ENCODE results near the gene PDSS1.
"Not testable (repeated sequence)": the region's sequence is repeated elsewhere in the genome, so short reads cannot be mapped to it uniquely, and the experiment has no call there.

PDSS1 gene, protein sequence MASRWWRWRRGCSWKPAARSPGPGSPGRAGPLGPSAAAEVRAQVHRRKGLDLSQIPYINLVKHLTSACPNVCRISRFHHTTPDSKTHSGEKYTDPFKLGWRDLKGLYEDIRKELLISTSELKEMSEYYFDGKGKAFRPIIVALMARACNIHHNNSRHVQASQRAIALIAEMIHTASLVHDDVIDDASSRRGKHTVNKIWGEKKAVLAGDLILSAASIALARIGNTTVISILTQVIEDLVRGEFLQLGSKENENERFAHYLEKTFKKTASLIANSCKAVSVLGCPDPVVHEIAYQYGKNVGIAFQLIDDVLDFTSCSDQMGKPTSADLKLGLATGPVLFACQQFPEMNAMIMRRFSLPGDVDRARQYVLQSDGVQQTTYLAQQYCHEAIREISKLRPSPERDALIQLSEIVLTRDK

DNA sequence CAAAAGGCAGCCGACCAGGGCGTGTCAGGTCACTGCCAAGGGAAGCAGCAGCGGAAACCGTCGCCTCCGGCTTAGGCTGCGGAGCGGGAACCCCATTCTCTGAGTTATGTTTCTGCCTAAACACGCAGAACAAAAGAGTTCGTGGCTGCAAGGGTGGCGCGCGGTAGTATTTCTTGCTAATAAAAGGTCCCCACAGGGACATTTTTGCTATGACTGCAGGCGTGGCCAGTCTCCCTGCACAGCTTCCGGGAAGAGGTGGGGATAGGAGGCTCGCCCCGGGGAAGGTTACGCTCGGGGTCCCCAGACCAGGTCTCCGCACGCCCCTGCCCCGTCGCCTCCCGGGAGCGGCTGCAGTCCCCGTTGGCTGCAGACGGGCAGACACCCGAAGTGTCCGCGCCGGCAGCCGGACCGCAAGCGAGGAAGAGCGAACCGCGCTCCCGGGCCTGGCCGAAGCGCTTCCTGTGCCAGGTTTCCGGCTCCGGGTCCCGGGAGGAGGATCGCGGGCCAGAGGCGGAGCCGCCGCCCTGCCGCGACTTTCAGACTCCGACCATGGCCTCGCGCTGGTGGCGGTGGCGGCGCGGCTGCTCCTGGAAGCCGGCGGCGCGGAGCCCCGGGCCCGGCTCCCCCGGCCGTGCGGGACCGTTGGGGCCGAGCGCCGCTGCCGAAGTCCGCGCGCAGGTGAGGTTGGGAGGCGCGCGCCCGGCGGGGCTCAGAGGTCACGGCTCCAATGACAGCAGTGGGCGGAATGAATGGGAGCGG, at the start of gene PDSS1:
Gene PDSS1, plus strand, starts transcription at position 539 of the 759 bp plus-strand sequence. Its CDS starts 11 bp downstream, at position 550.
- DNase-seq: peak; percentile 67

DNA sequence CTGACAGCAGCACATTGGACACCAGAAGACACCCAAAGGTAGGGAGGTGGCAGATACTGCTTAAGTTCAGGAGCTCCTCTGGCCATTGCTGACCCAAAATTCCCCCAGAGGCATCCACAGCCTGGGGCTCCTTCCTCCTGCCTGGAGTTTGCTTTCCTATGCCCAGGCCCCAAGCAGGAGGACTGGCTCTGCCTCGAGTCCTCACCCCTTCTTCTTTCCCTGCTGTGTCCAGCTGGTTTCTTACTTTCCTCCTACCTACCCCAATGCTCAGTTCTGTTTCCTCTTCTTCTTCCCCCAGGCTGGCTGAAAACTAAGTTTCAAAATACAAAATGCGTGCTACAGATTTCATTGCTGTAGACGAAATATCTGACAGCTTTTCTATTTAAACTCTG, 49.3 kb upstream of the PDSS1 start:
- not testable (repeated sequence) for DNase-seq

DNA sequence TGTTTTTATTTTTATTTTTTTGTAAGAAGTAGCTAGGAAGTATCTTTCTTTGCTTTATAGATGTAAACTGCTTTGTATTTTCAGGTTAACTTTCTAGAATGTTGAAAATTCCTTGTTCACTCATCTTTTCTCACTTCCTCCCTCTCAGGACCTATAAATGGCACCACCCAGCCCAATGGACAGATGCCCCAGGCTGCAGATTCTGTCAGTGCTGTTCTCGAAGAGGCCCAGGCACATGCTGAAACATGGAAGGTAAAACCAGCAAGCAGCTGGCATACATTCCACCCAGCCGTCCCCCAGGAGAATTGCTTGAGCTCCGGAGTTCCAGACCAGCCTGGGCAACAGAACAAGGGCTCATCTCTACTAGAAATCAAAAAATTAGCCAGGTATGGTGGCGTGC, 47.1 kb upstream of the PDSS1 start:
- DNase-seq: no peak

DNA sequence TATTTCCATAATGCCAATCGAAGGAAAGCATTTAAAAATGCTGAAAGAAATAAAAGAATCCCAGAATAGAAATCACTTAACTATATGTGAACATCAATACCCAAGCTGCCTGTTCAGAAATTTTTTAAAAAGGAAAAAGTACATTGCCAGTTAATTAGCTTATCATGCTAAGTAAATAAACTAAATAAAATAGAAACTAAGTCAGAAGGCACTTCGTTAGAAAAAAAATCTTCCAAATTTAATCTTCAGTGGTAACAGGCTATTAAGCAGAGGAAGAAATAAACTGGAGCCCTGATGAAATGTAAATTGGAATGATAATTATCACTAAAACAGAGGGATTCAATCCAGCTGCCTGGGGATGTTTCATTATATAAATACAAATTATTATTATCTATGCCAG, 46.0 kb upstream of the PDSS1 start:
- DNase-seq: not testable (repeated sequence)

DNA sequence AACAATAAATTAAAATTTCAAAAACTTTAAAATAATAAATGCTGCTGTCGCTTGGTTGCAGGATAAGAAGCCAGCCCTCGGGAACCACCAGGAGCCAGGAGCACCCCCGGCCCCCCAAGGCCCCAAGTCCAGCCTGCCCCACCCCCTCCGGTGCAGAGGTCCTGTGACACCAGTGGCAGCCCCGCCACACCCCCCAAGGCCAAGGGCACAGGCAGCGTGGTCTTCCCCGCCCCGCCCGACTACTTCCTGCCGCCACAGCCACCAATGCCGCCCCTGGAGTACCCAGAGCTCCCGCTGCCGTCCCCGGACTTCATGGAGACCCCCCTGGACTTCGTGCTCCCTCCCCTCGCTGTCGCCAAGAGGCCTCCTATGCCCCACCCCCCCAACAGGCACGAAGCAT, 44.5 kb upstream of the PDSS1 start:
- no peak for DNase-seq

DNA sequence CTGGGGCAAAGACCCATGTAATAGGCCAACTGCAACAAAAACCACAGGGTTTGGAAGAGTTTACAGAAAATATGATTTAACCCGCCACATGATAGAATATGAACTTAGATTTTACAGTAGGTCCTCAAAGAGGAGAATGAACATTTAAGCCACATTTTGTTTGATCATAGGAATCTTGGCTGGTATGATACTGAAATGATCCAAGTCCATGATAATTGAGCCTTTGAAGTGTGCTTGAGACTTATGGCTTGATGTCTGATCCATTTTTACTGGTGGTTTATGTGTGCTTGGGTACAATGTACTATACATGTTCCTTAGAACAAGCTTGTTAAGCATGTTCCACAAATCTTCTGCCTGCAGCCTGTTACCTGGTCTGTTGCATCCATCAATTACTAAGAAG, 41.8 kb upstream of the PDSS1 start:
- DNase-seq: no peak

DNA sequence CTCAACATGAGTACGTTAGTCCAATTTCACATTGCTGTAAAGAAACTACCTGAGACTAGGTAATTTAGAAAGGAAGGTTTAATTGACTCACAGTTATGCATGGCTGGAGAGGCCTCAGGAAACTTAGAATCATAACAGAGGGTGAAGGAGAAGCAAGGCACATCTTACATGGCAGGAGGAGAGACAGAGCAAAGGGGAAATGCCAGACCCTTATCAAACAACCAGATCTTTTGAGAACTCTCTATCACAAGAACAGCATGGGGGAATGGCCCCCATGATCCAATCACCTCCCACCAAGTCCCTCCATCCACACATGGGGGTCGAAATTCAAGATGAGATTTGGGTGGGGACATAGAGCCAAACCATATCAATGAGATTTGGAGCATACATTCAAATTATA, 34.6 kb upstream of the PDSS1 start:
- no peak for DNase-seq

DNA sequence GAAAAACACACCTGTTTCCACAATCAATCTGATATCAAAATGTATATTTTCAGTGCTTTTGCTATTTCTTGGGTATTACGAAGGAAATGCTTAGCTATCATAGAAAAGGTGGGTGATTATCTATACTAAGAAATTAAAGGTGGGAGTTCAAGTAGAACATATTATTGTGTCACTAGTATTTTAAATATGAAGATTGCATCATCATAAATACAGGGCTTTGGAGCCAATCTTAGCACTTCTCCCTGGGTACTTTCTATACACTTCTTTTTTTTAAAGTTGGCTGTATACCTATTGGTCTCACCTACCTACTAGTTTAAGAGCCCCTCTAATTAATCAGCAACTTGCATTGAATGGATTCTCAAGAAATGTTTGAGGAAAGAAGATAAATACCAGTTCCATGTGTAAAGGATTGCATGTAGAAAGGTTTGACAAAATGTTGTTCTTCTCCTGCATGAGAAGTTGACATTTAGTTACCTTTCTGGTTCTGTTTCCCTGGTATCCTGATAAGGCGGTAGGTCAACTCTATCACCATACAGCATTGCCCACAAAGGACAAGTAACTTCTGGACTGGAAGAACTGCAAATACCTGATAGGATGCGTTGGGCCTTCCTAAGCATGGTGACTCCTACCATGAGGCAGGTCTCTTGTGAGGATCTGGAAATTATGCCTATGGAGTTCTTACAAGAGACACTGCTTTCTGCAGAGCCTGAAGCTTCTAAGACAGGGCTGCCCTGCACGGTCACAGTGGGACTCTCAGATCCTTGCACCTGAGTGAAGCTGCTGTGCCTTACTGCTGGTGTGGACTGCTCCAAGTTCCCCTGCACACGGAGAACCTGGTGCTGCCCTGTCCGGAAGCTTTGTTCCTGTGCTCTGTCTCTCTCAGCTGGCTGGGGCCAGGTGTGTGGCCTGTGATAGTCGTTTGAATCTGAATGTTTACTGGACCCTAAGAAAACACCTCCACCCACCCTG, 32.1 kb upstream of the PDSS1 start:
- DNase-seq: no peak

DNA sequence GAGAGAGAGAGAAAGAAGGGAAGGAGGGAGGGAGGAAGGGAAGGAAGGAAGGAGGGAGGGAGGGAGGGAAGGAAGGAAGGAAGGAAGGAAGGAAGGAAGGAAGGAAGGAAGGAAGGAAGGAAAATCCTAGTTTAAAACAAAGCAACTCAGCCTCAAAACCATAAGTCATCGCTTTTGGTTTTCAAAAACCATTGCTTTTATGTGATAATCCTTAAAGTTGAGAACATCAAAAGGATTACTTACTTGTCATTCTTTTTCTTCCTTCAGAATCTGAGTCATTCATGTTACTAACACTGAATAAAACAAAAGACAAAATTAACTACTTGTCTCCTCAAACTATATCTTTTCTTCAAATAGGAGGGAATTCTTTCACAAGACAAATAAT, 21.6 kb upstream of the PDSS1 start:
- DNase-seq: no peak

DNA sequence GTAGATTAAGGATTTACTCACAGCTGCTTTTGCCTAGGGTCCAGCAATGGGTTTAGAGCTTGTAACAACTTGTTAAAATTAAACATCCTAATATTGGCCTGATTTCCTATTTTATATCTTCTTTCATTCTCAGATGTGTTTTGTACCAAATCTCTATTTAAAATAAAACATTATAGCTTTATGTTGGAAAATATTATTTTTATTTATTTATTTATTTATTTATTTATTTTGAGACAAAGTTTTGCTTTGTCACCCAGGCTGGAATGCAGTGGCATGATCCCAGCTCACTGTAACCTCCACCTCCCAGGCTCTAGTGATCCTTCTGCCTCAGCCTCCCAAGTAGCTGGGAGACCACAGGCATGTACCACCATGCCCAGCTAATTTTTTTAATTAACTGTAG, 17.9 kb upstream of the PDSS1 start:
- no peak for DNase-seq

DNA sequence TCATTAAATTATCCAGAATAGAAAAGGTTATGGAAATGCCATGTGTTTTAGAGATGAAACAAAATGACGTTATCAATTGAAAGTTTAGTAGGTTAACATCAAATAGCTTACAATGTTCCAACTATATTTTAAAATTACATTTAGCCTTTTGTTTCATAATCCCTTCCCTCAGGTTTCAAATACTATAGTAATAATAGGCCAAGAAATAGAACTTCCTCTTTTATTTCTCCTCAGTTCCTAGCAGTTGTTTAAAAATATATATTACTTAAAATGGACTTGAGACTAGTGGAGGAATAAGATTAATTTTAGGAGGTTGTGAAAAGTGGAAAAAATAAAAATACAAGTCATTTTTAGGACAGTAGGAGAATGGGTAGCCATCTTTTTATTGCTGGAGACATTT, 16.4 kb upstream of the PDSS1 start:
- no peak for DNase-seq

DNA sequence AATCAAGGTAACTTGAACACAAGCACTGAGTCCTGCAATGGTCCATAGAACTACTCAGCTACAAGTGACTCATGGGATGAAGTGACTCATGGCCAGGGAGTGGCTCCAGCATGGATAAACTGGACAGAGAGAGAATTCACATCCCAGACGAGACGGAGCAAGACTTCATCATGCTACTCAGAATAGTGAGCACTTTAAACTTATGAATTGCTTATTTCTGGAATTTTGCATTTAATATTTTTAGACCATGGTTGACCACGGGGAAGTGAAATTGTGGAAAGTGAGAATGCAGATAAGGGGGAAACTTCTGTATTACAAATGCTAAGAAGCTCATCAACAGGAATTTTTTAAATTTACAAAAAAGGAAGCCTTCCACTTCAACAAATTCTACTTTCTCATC, 15.5 kb upstream of the PDSS1 start:
- DNase-seq: peak; percentile 20

DNA sequence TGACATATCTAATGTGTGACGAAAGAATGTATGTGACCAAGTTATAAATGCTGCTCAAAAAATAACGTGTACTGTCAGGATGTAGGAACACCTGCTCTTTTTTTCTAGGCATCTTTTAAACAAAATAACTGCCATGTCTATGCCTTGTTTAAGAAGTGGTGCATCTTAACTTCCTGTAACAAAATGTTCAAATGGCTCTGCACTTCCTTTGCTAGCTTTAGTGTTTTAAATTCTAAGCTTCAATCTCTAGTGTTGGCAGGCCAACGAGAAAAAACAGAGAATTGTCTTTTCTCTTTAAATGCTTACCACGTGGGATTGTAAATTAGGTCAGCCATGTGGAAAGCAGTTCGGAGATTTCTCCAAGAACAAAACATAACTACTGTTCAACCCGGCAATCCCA, 14.6 kb upstream of the PDSS1 start:
- DNase-seq: no peak

DNA sequence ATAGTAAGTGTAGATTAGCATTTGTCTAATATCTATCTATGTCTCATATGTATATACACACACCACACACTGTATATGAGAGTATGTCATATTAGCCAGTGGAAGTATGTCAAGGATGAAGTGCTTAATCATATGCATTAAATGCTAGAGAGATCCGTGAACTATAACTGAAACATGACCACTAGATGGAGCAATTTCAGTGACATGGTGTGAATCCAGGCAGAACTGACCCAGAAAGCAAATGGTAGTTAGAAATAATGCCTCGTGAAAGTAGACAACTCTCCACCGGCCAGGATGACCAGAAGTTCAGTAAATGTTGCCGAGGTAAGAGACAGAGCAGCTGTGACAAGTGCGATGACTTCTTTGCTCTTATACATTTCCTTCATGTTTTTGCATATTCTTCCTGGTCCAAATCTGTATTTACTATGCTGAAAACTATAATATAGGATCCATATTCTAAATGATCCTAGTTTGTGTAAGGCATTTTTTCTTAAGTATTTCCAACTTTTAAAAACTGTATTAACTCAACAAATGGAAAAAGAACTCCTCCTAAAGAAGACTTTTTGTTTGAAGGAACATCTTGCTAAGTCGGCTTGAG, 12.7 kb upstream of the PDSS1 start:
- DNase-seq: peak; percentile 39

DNA sequence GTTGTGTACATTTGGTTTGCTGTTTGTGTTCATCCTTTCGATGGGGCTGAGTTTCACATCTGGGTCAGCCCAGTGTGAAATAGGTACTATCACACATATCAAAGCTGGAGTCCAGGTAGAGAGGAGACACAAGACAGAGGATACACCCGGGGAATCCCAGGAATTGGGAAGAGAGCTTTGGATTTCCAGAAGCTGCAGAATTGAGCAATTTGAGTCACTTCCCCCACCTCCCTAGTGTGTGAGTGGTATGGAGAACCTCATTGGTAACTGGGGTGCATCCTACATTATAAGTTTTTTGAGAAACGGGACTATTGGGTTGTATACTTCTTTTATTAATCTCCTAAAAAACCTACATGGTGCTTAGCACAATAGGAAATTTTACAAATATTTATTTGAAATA, 12.1 kb upstream of the PDSS1 start:
- DNase-seq: no peak

DNA sequence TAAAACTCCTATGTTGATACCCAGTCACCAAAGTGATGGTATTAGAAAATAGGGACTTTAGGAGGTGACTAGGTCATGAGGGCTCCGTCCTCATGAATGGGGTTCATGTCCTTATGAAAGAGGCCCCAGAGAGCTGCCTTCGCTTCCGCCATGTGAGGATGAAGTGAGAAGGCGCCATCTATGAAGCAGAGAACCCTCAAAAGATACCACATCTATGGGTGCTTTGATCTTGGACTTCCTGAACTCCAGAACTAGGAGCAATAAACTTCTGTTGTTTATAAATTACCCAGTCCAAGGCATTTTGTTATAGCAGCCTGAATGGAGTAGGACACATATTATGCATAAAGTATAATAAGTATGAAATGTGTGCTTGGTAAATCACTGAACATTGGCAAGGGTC, 8.1 kb upstream of the PDSS1 start:
- DNase-seq: no peak

DNA sequence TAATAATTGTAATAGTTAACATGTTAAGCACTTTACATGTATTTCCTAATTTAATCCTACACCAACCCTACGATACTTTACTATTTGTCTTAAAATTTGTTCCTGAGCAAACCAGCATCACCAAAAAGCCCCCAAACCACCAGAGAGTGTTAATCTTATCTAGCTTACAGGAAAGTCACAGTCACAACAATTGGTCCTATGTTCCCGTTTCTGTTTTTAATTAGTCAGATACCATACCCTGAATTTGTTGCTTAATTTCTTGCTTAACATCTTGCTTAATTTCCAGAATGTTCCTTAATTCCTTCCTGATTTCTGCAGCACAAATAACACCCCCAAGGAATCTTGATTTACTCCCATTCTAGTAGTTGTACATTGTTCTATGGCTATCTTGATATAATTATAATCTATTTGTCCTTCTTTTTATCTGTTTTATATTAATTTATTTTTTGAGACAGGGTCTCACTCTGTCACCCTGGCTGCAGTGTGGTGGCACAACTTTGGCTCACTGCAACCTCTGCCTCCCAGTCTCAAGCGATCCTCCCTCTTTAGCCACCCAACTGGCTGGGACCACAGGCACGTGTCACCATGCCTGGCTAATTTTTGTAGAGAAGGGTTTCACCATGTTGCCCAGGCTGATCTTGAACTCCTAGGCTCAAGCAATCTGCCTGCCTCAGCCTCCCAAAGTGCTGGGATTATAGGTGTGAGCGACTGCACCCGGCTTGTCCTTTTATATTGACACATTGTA, 6.6 kb upstream of the PDSS1 start:
- no peak for DNase-seq

DNA sequence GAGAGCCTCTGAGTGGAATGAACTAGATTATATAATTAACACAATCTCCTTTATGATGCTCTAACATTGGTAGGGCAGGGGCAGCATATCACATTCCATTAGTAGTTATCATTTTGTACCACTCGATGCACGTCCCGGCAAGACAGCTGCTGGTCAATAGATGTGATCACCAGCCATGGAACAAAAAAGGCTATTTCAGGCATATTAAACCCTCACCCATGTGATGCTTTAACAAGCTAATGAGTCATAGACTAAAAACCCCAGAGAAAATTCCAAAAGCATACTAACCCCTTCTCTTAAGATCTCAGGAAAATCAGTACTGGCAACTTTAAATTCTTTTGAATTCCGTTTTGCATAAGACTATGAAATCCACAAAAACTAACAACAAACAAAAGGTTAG, 3.0 kb upstream of the PDSS1 start:
- not testable (repeated sequence) for DNase-seq

DNA sequence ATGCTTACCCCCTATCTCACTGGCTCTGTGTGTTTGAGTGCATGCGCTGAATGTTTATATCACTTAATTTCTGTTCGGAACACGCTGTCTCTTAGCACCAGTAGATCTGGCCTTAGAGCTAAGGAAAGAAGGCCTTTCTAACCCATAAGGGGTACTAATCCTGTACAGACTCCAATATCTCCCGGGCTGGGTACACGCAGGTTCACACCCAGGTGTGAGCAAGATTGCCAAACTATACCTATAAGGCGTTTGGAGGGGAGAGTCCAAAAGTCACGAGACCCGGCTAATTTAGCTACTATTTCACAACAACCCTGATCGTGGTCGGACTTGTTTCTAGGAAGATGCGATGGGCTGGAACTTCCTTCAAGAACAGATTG, 727 bp upstream of the PDSS1 start:
- no peak for DNase-seq

DNA sequence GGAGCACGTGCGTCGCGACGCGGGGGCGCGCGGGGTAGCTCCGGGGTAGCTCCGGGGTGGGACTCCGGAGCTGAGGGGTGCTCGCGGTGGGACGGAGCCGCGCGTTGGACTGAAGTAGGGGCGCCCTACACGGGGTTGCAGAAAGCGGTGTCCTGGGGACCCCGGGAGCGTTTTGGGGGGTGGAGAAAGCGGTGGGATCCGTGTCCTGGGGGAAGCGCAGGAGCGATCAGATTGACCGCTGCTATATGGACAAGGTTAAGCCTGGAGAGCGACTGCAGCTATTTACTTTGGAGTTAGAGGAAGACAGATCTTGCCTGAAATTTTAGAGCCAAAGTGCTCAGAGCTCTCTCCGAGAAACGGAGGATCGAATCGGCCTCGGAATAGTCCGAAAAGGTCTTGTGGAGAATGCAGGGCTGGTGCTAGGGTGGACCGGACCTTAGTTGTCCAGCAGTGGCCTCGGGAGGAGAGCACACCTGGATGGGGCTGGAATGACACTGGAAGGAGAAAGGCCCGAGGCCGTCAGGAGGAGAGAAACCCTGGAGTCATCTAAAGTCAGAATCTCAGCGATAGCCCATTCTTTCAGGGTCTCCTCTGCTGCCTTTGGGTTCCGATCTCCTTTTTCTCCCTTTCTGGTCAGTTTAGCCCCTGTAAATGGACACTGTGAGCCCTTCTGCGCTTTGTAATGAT, 564 bp downstream of the PDSS1 start:
- no peak for DNase-seq

DNA sequence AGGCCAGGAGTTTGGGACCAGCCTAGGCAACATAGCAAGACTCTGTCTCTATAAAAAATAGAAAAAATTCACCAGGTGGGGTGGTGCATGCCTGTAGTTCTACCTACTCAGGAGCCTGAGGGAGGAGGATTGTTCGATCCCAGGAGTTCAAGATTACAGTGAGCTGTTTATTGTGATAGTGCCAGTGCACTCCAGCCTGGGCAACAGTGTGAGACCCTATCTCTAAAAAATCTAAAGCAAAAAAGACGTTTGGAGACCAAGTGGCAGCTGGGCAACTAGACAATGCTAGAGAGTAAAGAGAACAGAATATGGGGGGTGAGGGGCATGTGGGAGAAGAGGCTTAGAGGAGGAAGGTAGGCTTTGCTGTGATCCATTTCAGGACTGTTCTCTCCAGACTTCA, 1.4 kb downstream of the PDSS1 start:
- DNase-seq: no peak

DNA sequence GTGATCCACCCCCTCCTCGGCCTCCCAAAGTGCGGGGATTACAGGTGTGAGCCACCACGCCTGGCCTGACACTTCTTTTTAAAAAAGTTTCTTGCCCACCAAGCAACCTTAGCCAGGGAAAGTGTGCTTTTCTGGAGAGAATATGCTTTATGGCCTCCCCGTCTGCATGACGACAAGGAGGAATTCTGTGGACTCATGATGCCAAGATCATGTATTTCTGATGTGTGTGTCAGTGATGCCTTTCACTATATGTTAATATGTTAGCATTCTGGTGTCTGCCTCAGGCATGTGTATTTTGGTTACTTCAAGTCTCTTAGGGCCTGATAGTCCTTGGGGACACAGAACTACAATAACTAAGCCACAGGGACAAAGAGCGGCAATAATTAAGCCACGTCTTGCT, 2.1 kb downstream of the PDSS1 start:
- DNase-seq: no peak

Data from fibroblast of skin of right quadriceps (primary cell).